ENCODE results near the gene RSU1.

GRCh38 chr10:16856567-16856966, 39.3 kb upstream of the RSU1 start:
- TF ChIP-seq POLR2A (IDR thresholded peaks at IDR 0.05) (no peak), CTCF (IDR thresholded peaks at IDR 0.05) (no peak)
